Type B pancreatic cell (in vitro differentiated cells): ENCODE measurements around the gene LDLRAD3. TPM values are rescaled to one million over a fixed set of nuclear protein-coding genes. Genes with fewer than 3 reads are reported as not detected.

Source experiments
- DNase-seq: peaks from one replicate; pipeline ENCODE4 v3.0.0; 2021; ENCODE audit warnings: mixed read lengths; ENCODE audit not compliant: unreplicated experiment; ENCODE audit errors: extremely low spot score
- H3K27ac Mint-ChIP-seq: 2 replicates; pipeline ENCODE4 v1.8.0; 2021; ENCODE audit warnings: mild to moderate bottlenecking, mixed read lengths
- H3K27me3 Mint-ChIP-seq: 2 replicates; pipeline ENCODE4 v1.8.0; 2021; ENCODE audit warnings: mixed read lengths
- H3K36me3 Mint-ChIP-seq: 2 replicates; pipeline ENCODE4 v1.8.0; 2021; ENCODE audit warnings: mixed read lengths
- H3K4me1 Mint-ChIP-seq: one replicate; pipeline ENCODE4 v1.8.0; 2021; ENCODE audit warnings: mixed read lengths; ENCODE audit not compliant: unreplicated experiment
- H3K4me3 Mint-ChIP-seq: 2 replicates; pipeline ENCODE4 v1.8.0; 2021; ENCODE audit warnings: mild to moderate bottlenecking, mixed read lengths
- H3K9me3 Mint-ChIP-seq: 2 replicates; pipeline ENCODE4 v1.8.0; 2021; ENCODE audit warnings: mixed read lengths
- total RNA-seq: library from RNA; stranded (reverse); gene quantifications from 2 replicates; pipeline ENCODE4 v1.2.1, GENCODE V29; 2021; ENCODE audit warnings: low replicate concordance
- TF ChIP-seq, protein P1 (sequence below): fragments of 200-600 bp; sonication (generic); conservative IDR thresholded peaks from 2 replicates; pipeline ENCODE4 v1.5.0; 2021; ENCODE audit warnings: antibody characterized with exemption, mild to moderate bottlenecking

LDLRAD3 gene
- total RNA-seq, 1 donor from 2014 or later = 20.7 TPM

- H3K36me3 Mint-ChIP-seq = peaks cover 6% of the 10 kb centered on the region
- peaks cover 12% of the 10 kb centered on the region for H3K4me1 Mint-ChIP-seq
- peaks cover 4% of the 10 kb centered on the region for H3K9me3 Mint-ChIP-seq
- H3K27me3 Mint-ChIP-seq = no peaks in the 10 kb centered on the region
- no peak overlapping the region for H3K27ac Mint-ChIP-seq
- H3K4me3 Mint-ChIP-seq = no peak overlapping the region
- no peak for DNase-seq
- TF ChIP-seq, protein P1, sequence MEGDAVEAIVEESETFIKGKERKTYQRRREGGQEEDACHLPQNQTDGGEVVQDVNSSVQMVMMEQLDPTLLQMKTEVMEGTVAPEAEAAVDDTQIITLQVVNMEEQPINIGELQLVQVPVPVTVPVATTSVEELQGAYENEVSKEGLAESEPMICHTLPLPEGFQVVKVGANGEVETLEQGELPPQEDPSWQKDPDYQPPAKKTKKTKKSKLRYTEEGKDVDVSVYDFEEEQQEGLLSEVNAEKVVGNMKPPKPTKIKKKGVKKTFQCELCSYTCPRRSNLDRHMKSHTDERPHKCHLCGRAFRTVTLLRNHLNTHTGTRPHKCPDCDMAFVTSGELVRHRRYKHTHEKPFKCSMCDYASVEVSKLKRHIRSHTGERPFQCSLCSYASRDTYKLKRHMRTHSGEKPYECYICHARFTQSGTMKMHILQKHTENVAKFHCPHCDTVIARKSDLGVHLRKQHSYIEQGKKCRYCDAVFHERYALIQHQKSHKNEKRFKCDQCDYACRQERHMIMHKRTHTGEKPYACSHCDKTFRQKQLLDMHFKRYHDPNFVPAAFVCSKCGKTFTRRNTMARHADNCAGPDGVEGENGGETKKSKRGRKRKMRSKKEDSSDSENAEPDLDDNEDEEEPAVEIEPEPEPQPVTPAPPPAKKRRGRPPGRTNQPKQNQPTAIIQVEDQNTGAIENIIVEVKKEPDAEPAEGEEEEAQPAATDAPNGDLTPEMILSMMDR = no peak
Measured at GRCh38 chr11:35983981-35984380, 40.1 kb downstream of the LDLRAD3 start.

DNA sequence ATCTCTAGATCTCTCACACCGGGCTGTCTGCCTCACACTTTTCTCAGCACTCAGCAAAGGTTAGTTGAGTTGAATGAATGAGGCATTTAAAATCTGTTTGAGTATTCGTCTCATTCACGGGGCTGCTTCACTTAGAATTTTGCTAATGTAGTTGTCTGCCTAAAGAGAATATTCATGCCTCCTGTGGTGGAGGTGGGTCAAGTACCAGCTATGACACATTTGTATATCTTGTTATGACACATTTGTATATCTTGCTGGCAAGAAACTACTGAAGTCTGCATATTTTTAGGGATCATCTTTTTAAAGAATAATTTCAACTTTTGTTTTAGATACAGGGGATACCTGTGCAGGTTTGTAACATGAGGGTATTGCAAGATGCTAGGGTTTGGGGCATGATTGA, 43.1 kb downstream of the LDLRAD3 start:
- Mint-ChIP-seq H3K27me3 (no peaks in the 10 kb centered on the region), H3K9me3 (peaks cover 8% of the 10 kb centered on the region), H3K27ac (no peak overlapping the region), H3K4me3 (no peak overlapping the region), H3K36me3 (peaks cover 6% of the 10 kb centered on the region), H3K4me1 (peaks cover 10% of the 10 kb centered on the region)
- TF ChIP-seq, protein P1 = no peak
- DNase-seq = no peak

- peaks cover 3% of the 10 kb centered on the region for H3K36me3 Mint-ChIP-seq
- peaks cover 16% of the 10 kb centered on the region for H3K4me1 Mint-ChIP-seq
- no peak for DNase-seq
- no peaks in the 10 kb centered on the region for H3K27me3 Mint-ChIP-seq
- H3K27ac Mint-ChIP-seq = no peak overlapping the region
- no peak overlapping the region for H3K4me3 Mint-ChIP-seq
- H3K9me3 Mint-ChIP-seq = peaks cover 12% of the 10 kb centered on the region
- TF ChIP-seq, protein P1 = no peak
Measured at GRCh38 chr11:35990170-35990569, 46.3 kb downstream of the LDLRAD3 start.

GRCh38 chr11:35990816-35991215, 47.0 kb downstream of the LDLRAD3 start:
- no peak overlapping the region for H3K27ac Mint-ChIP-seq

GRCh38 chr11:35992548-35992947, 48.7 kb downstream of the LDLRAD3 start:
- TF ChIP-seq, protein P1 = no peak
- Mint-ChIP-seq H3K4me1 (peaks cover 16% of the 10 kb centered on the region), H3K27ac (no peak overlapping the region)

More at GRCh38 chr11:35990816-35991215, 47.0 kb downstream of the LDLRAD3 start:
- Mint-ChIP-seq H3K27me3 (no peaks in the 10 kb centered on the region), H3K9me3 (peaks cover 13% of the 10 kb centered on the region), H3K4me1 (peaks cover 16% of the 10 kb centered on the region), H3K4me3 (no peak overlapping the region), H3K36me3 (peaks cover 4% of the 10 kb centered on the region)
- TF ChIP-seq, protein P1 = no peak
- no peak for DNase-seq

DNA sequence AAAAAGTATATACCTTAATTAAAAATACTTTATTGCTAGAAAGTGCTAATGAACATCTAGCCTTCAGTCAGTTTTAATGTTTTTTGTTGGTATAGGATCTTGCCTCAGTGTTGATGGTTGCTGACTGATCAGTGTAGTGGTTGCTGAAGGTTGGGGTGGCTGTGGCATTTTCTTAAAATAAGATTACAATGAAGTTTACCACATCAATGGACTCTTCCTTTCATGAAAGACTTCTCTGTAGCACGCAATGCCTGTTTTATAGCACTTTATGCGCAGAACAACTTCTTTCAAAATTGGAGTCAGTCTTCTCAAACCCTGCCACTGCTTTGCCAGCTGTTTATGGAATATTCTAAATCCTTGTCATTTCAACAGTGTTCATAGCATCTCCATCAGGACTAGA, 50.6 kb downstream of the LDLRAD3 start:
- H3K4me1 Mint-ChIP-seq = peaks cover 30% of the 10 kb centered on the region
- DNase-seq = no peak
- H3K27ac Mint-ChIP-seq = no peak overlapping the region
- no peak overlapping the region for H3K4me3 Mint-ChIP-seq
- H3K27me3 Mint-ChIP-seq = no peaks in the 10 kb centered on the region
- peaks cover 8% of the 10 kb centered on the region for H3K36me3 Mint-ChIP-seq
- H3K9me3 Mint-ChIP-seq = peaks cover 6% of the 10 kb centered on the region
- TF ChIP-seq, protein P1 = no peak

More at GRCh38 chr11:35992548-35992947, 48.7 kb downstream of the LDLRAD3 start:
- no peak for DNase-seq
- peaks cover 8% of the 10 kb centered on the region for H3K36me3 Mint-ChIP-seq
- H3K9me3 Mint-ChIP-seq = peaks cover 10% of the 10 kb centered on the region
- H3K27me3 Mint-ChIP-seq = no peaks in the 10 kb centered on the region
- H3K4me3 Mint-ChIP-seq = no peak overlapping the region
